K562 (cell line): ENCODE results near the gene VPS41. TPM values are rescaled to one million over a fixed set of nuclear protein-coding genes. Genes with fewer than 3 reads are reported as not detected.
A peak's percentile ranks its signal among the peaks of the same experiment; 100 is the strongest.

ENCODE experiments used
- RBM14 ChIP-seq: fragments of 200-400 bp; formaldehyde crosslinking; IDR thresholded peaks from 2 replicates; pipeline ENCODE4 v1.6.1; 2018; ENCODE audit warnings: low read depth, mild to moderate bottlenecking, low read length, moderate library complexity, borderline replicate concordance; ENCODE audit not compliant: insufficient read depth
- YBX1 ChIP-seq: fragments of 450-650 bp; IDR thresholded peaks from 2 replicates; pipeline ENCODE4 v1.7.1; 2016; ENCODE audit warnings: mild to moderate bottlenecking
- ZNF316 ChIP-seq: fragments of 450-650 bp; IDR thresholded peaks from 2 replicates; pipeline ENCODE4 v1.6.1; 2016
- ZNF57 ChIP-seq: fragments of 450-650 bp; formaldehyde crosslinking; IDR thresholded peaks from 2 replicates; pipeline ENCODE4 v1.4.0; 2020; ENCODE audit warnings: mild to moderate bottlenecking, moderate library complexity
- polyA plus RNA-seq, 8 experiments: library from polyadenylated mRNA; depleted of rRNA in 4 of 8; stranded (reverse) in 5 of 8; unstranded in 3 of 8; fragments of >200 nt; fragmentation: Nextera tagmentation in 2 of 8; fragmentation: Illumina TruSeq in 1 of 8; extraction: Ambion mirVana in 2 of 8; extraction: Trizol in 1 of 8; gene quantifications; 2 replicates each; pipeline versions ENCODE4 v1.2.1 to v1.2.3, GENCODE V29; 2011 to 2014; ENCODE audit warnings: inconsistent platforms in 1 of 8, missing spikeins in 1 of 8
- total RNA-seq, 7 experiments: library from RNA; depleted of rRNA in 6 of 7; stranded (reverse); fragments of >200 nt in 6 of 7; fragmentation: Illumina TruSeq in 2 of 7; extraction: Trizol in 2 of 7; gene quantifications; 2 replicates each; pipeline versions ENCODE4 v1.2.1 to v1.2.3, GENCODE V29; 2011 to 2021; ENCODE audit warnings: low replicate concordance in 1 of 7
- TF ChIP-seq, protein P1 (sequence below): fragments of 250-450 bp; sonication (Bioruptor Pico); IDR thresholded peaks from 2 replicates; pipeline ENCODE4 v1.4.0; 2020; ENCODE audit warnings: borderline replicate concordance
- TF ChIP-seq, protein P2 (sequence below): sonication (generic); formaldehyde crosslinking; IDR thresholded peaks from 2 replicates; pipeline ENCODE4 v1.4.0; 2020; ENCODE audit warnings: mild to moderate bottlenecking, missing genetic modification reagents
- TF ChIP-seq, protein P3 (sequence below): fragments of 450-650 bp; formaldehyde crosslinking; IDR thresholded peaks from 2 replicates; pipeline ENCODE4 v1.4.0; 2020; ENCODE audit warnings: mild to moderate bottlenecking, mixed read lengths
- TF ChIP-seq, protein P4 (sequence below): sonication (generic); formaldehyde crosslinking; IDR thresholded peaks from 2 replicates; pipeline ENCODE4 v1.8.0; 2023; ENCODE audit warnings: missing genetic modification reagents, mild to moderate bottlenecking, borderline replicate concordance
- TF ChIP-seq, protein P5 (sequence below): sonication (generic); formaldehyde crosslinking; IDR thresholded peaks from 2 replicates; pipeline ENCODE4 v1.8.0; 2022; ENCODE audit warnings: missing genetic modification reagents, mild to moderate bottlenecking, moderate library complexity, borderline replicate concordance
- TF ChIP-seq, protein P6 (sequence below): fragments of 450-650 bp; IDR thresholded peaks from 2 replicates; pipeline ENCODE4 v1.6.1; 2016; ENCODE audit warnings: borderline replicate concordance

Gene VPS41
- total and polyA plus RNA-seq, 9 of the 15 experiments (the other 6 are each of a cell fraction or from before 2014, with no cell fraction given): 17.7 to 46.8 (median 32.1) TPM

DNA sequence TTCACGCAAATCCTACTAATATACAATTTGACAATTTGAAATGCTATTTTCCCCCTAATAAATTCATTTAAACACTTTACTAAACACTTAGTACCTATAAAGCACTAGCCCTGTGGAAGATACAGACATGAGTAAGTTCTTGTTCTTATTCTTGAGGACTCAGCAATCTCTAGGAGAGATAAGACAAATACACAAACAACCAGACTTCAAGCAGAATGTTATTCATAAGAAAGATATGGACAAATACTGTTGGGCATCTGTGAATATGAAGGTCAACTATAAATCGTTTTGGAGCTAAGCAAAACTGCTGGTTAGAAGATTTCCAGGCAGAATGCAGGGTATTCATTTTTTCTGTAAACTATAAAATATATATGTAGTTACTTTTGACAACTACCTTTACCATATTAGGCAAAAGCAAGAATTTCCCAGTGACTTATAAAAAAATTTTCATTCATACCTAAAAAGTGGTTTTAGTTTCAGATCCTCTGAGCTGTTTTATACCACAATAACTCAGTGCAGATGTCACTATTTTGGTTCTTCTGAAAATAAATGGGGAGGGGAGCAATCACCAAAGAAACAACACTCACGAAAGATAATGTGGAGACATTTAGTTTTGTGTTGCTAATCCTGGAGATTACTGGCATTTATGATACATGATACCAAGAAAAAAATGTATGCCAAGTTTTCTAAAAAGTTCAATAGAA is 3.8 kb downstream of the VPS41 start (continued):
- TF ChIP-seq, protein P1, sequence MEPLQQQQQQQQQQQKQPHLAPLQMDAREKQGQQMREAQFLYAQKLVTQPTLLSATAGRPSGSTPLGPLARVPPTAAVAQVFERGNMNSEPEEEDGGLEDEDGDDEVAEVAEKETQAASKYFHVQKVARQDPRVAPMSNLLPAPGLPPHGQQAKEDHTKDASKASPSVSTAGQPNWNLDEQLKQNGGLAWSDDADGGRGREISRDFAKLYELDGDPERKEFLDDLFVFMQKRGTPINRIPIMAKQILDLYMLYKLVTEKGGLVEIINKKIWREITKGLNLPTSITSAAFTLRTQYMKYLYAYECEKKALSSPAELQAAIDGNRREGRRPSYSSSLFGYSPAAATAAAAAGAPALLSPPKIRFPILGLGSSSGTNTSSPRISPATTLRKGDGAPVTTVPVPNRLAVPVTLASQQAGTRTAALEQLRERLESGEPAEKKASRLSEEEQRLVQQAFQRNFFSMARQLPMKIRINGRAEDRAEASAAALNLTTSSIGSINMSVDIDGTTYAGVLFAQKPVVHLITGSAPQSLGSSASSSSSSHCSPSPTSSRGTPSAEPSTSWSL: no peak
- TF ChIP-seq, protein P2, sequence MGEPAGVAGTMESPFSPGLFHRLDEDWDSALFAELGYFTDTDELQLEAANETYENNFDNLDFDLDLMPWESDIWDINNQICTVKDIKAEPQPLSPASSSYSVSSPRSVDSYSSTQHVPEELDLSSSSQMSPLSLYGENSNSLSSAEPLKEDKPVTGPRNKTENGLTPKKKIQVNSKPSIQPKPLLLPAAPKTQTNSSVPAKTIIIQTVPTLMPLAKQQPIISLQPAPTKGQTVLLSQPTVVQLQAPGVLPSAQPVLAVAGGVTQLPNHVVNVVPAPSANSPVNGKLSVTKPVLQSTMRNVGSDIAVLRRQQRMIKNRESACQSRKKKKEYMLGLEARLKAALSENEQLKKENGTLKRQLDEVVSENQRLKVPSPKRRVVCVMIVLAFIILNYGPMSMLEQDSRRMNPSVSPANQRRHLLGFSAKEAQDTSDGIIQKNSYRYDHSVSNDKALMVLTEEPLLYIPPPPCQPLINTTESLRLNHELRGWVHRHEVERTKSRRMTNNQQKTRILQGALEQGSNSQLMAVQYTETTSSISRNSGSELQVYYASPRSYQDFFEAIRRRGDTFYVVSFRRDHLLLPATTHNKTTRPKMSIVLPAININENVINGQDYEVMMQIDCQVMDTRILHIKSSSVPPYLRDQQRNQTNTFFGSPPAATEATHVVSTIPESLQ (CRISPR knock-in tag): no peak
- TF ChIP-seq ZNF57 (CRISPR knock-in tag) (no peak), ZNF316 (peak; percentile 61), YBX1 (no peak), RBM14 (no peak)
- TF ChIP-seq, protein P3, sequence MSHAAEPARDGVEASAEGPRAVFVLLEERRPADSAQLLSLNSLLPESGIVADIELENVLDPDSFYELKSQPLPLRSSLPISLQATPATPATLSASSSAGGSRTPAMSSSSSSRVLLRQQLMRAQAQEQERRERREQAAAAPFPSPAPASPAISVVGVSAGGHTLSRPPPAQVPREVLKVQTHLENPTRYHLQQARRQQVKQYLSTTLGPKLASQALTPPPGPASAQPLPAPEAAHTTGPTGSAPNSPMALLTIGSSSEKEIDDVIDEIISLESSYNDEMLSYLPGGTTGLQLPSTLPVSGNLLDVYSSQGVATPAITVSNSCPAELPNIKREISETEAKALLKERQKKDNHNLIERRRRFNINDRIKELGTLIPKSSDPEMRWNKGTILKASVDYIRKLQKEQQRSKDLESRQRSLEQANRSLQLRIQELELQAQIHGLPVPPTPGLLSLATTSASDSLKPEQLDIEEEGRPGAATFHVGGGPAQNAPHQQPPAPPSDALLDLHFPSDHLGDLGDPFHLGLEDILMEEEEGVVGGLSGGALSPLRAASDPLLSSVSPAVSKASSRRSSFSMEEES (CRISPR knock-in tag): no peak
- TF ChIP-seq, protein P4, sequence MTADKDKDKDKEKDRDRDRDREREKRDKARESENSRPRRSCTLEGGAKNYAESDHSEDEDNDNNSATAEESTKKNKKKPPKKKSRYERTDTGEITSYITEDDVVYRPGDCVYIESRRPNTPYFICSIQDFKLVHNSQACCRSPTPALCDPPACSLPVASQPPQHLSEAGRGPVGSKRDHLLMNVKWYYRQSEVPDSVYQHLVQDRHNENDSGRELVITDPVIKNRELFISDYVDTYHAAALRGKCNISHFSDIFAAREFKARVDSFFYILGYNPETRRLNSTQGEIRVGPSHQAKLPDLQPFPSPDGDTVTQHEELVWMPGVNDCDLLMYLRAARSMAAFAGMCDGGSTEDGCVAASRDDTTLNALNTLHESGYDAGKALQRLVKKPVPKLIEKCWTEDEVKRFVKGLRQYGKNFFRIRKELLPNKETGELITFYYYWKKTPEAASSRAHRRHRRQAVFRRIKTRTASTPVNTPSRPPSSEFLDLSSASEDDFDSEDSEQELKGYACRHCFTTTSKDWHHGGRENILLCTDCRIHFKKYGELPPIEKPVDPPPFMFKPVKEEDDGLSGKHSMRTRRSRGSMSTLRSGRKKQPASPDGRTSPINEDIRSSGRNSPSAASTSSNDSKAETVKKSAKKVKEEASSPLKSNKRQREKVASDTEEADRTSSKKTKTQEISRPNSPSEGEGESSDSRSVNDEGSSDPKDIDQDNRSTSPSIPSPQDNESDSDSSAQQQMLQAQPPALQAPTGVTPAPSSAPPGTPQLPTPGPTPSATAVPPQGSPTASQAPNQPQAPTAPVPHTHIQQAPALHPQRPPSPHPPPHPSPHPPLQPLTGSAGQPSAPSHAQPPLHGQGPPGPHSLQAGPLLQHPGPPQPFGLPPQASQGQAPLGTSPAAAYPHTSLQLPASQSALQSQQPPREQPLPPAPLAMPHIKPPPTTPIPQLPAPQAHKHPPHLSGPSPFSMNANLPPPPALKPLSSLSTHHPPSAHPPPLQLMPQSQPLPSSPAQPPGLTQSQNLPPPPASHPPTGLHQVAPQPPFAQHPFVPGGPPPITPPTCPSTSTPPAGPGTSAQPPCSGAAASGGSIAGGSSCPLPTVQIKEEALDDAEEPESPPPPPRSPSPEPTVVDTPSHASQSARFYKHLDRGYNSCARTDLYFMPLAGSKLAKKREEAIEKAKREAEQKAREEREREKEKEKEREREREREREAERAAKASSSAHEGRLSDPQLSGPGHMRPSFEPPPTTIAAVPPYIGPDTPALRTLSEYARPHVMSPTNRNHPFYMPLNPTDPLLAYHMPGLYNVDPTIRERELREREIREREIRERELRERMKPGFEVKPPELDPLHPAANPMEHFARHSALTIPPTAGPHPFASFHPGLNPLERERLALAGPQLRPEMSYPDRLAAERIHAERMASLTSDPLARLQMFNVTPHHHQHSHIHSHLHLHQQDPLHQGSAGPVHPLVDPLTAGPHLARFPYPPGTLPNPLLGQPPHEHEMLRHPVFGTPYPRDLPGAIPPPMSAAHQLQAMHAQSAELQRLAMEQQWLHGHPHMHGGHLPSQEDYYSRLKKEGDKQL (CRISPR knock-in tag): no peak
- TF ChIP-seq, protein P5, sequence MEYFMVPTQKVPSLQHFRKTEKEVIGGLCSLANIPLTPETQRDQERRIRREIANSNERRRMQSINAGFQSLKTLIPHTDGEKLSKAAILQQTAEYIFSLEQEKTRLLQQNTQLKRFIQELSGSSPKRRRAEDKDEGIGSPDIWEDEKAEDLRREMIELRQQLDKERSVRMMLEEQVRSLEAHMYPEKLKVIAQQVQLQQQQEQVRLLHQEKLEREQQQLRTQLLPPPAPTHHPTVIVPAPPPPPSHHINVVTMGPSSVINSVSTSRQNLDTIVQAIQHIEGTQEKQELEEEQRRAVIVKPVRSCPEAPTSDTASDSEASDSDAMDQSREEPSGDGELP (CRISPR knock-in tag): no peak
- TF ChIP-seq, protein P6, sequence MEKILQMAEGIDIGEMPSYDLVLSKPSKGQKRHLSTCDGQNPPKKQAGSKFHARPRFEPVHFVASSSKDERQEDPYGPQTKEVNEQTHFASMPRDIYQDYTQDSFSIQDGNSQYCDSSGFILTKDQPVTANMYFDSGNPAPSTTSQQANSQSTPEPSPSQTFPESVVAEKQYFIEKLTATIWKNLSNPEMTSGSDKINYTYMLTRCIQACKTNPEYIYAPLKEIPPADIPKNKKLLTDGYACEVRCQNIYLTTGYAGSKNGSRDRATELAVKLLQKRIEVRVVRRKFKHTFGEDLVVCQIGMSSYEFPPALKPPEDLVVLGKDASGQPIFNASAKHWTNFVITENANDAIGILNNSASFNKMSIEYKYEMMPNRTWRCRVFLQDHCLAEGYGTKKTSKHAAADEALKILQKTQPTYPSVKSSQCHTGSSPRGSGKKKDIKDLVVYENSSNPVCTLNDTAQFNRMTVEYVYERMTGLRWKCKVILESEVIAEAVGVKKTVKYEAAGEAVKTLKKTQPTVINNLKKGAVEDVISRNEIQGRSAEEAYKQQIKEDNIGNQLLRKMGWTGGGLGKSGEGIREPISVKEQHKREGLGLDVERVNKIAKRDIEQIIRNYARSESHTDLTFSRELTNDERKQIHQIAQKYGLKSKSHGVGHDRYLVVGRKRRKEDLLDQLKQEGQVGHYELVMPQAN: no peak
